Prostate gland (tissue), 2 donors: ENCODE results near the gene NTM. TPM values are rescaled to one million over a fixed set of nuclear protein-coding genes. Genes with fewer than 3 reads are reported as not detected.
"Not testable (repeated sequence)": the region's sequence is repeated elsewhere in the genome, so short reads cannot be mapped to it uniquely, and the experiment has no call there.

Experiments
- DNase-seq: peaks from one replicate; pipeline ENCODE4 v3.0.0-alpha.2; 2019; ENCODE audit warnings: low spot score
- H3K27ac ChIP-seq, 2 donors: fragments of 200-600 bp; sonication (generic); 2 replicates each; pipeline ENCODE4 v1.5.1; 2017 to 2019
- H3K27me3 ChIP-seq: fragments of 200-600 bp; sonication (generic); replicated peaks from 2 replicates; pipeline ENCODE4 v1.5.1; 2019; ENCODE audit not compliant: insufficient read depth
- H3K36me3 ChIP-seq, 2 donors: fragments of 200-600 bp; sonication (generic); 1 replicate in 1 of 2; 2 replicates in 1 of 2; pipeline versions ENCODE4 v1.5.1 to v1.8.1; 2017 to 2019
- H3K4me1 ChIP-seq: fragments of 200-600 bp; sonication (generic); replicated peaks from 2 replicates; pipeline ENCODE4 v1.5.1; 2019
- H3K4me3 ChIP-seq, 2 donors: fragments of 200-600 bp; sonication (generic); 2 replicates each; pipeline ENCODE4 v1.5.1; 2017 to 2019
- H3K9me3 ChIP-seq: fragments of 200-600 bp; sonication (generic); 2 replicates; pipeline ENCODE4 v1.5.1; 2017
- CTCF ChIP-seq, 4 experiments: fragments of 200-600 bp in 2 of 4; fragments of 450-650 bp in 2 of 4; sonication (generic) in 2 of 4; IDR thresholded peaks; 1 replicate in 3 of 4; 2 replicates in 1 of 4; pipeline ENCODE4 v1.5.1; 2016 to 2019; ENCODE audit warnings: antibody characterized with exemption in 4 of 4, mild to moderate bottlenecking in 2 of 4, moderate library complexity in 2 of 4
- POLR2A ChIP-seq: fragments of 450-650 bp; IDR thresholded peaks from one replicate; pipeline ENCODE4 v1.6.1; 2016; ENCODE audit warnings: antibody characterized with exemption, mild to moderate bottlenecking
- POLR2AphosphoS5 ChIP-seq: sonication (generic); formaldehyde crosslinking; IDR thresholded peaks from one replicate; pipeline ENCODE4 v1.6.1; 2017; ENCODE audit warnings: antibody characterized with exemption
- WGBS: methylation state at CpG from one replicate; pipeline ENCODE4 v1.1.5; 2018; 5-methylcytosine and 5-hydroxymethylcytosine counted together
- intact Hi-C: fragments of 100-400 bp; cut with DNase I; formaldehyde crosslinking; loops from one replicate; pipeline ENCODE4 v1.14.2; 2022
- total RNA-seq, 2 donors: library from RNA; depleted of rRNA; stranded (reverse); fragments of >200 nt; gene quantifications; one replicate each; pipeline ENCODE4 v1.1.0, GENCODE V29; 2016

NTM gene
- total RNA-seq, 2 donors from 2014 or later: 7.4 TPM; not detected in 1

DNA sequence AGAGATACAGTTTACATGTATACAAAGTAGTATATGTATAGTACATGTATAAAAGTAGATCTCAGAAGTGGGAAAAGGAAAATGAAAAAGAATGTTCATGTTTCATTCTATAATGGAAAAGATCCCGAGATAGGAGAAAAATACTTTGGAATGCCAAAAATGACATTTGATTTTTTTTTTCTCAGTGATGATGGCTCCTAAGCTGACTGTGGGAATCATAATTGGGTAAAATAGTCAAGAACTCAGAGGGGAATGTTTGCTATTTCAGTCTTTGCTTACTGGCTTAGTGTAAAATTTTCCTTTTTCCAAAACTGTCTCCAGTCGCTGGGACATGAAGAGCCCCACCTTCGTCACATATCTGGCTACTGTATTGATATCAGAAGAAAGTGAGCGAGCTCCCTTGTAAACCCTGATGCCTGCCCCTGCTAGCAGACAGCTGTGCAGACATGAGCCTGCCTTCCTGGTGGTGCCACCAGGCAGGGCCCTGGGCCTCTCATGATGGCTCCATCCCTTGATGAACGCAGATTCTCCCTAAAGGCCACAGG lies 944.6 kb downstream of the NTM start:
- TF ChIP-seq CTCF (IDR thresholded peaks at IDR 0.05) (no peak), POLR2A (no peak), POLR2AphosphoS5 (no peak)
- no peaks in the 10 kb centered on the region for H3K27me3 ChIP-seq
- H3K27ac ChIP-seq: no peak overlapping the region
- H3K9me3 ChIP-seq: no peaks in the 10 kb centered on the region
- intact Hi-C loops: no loop called here
- H3K4me3 ChIP-seq: no peak overlapping the region
- no peak for DNase-seq
- no peaks in the 10 kb centered on the region for H3K4me1 ChIP-seq
- 79% methylated on average over 5 of the region's 5 CpGs for WGBS
- no peaks in the 10 kb centered on the region for H3K36me3 ChIP-seq

DNA sequence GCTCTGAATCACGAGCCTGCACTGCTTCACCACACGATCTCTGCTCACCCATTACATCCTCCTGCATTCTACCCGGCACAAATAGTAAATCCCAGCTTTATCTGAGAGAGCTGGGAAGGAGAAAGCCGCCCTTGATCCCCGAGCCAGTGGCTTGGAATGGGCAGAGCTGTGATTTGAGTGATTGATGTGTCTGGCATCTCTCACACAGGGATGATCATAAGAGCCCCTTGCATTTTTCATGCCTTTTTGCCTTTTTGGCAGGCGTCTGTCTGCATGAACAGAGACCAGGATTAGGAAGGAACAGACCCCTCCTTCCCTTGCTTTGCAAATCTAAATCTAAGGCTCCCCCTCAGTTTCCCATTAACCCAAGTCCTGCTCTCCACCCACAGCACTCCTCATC lies 945.3 kb downstream of the NTM start:
- H3K27ac ChIP-seq: no peak overlapping the region
- H3K27me3 ChIP-seq: no peaks in the 10 kb centered on the region
- WGBS: 80% methylated on average over 6 of the region's 6 CpGs
- intact Hi-C loops: no loop called here
- no peak overlapping the region for H3K4me3 ChIP-seq
- no peak for DNase-seq
- no peak for TF ChIP-seq POLR2A
- no peak for TF ChIP-seq CTCF (IDR thresholded peaks at IDR 0.05)
- TF ChIP-seq POLR2AphosphoS5: no peak
- H3K36me3 ChIP-seq: no peaks in the 10 kb centered on the region
- no peaks in the 10 kb centered on the region for H3K9me3 ChIP-seq
- no peaks in the 10 kb centered on the region for H3K4me1 ChIP-seq

DNA sequence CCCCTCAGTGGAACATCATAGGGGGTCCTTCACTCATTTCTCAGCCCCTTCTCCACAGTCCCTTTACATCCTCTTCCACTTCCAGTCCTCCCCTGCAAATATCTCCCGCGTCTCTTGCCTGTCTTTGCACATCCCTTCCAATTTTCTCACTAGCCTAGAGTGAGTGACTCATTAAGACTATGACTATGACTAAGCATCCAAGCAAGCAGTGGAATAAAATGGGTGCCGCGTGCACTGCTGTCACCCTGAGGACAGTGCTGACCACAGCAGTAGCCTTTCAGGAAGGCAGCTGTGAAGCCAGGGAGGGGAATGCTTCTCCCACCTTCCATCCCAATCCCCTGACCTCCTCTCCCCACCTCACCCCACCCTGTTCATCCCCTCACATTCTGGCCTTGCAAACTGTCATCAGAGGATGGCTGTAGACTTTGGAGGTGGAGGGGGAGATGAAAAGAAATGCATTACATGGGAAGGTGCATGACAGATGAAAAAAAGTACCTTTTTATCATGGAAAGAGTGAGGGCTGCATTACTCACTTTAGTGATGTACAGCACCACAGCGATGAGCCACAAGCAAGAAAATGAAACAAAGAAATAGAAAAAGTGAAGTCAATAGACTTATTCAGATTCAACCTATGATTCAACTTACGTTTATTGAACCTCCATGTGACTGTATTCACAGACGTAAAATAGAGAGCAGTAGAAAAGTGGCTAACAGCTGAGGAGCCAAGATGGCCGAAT lies 948.2 kb downstream of the NTM start:
- intact Hi-C loops: no loop called here
- H3K27ac ChIP-seq: no peak overlapping the region
- no peaks in the 10 kb centered on the region for H3K9me3 ChIP-seq
- TF ChIP-seq CTCF (IDR thresholded peaks at IDR 0.05) (no peak), POLR2A (no peak), POLR2AphosphoS5 (no peak)
- WGBS: 87% methylated on average over 8 of the region's 8 CpGs
- no peaks in the 10 kb centered on the region for H3K36me3 ChIP-seq
- no peaks in the 10 kb centered on the region for H3K27me3 ChIP-seq
- H3K4me1 ChIP-seq: no peaks in the 10 kb centered on the region
- no peak for DNase-seq
- no peak overlapping the region for H3K4me3 ChIP-seq

GRCh38 chr11:132319419-132319818 lies 949.0 kb downstream of the NTM start:
- DNase-seq, H3K4me1 ChIP-seq, H3K9me3 ChIP-seq, H3K27ac ChIP-seq, H3K36me3 ChIP-seq, H3K27me3 ChIP-seq, H3K4me3 ChIP-seq, intact Hi-C loops: not testable (repeated sequence)
- WGBS: 84% methylated on average over 6 of the region's 6 CpGs

GRCh38 chr11:132330515-132330914 lies 960.1 kb downstream of the NTM start:
- no peaks in the 10 kb centered on the region for H3K4me1 ChIP-seq
- no peak for DNase-seq
- TF ChIP-seq CTCF (IDR thresholded peaks at IDR 0.05): no peak
- no peak for TF ChIP-seq POLR2AphosphoS5
- TF ChIP-seq POLR2A: no peak
- H3K9me3 ChIP-seq: no peaks in the 10 kb centered on the region
- intact Hi-C loops: no loop called here
- 58% methylated on average over 7 of the region's 7 CpGs for whole genome bisulfite sequencing
- no peak overlapping the region for H3K27ac ChIP-seq
- no peak overlapping the region for H3K4me3 ChIP-seq
- H3K36me3 ChIP-seq: no peaks in the 10 kb centered on the region
- no peaks in the 10 kb centered on the region for H3K27me3 ChIP-seq
